SU-DHL-6 (cell line): ENCODE data around the gene SLC9A3.

Experiments used
- EZH2phosphoT487 ChIP-seq: fragments of 200-600 bp; sonication (generic), shearing (Covaris generic); conservative IDR thresholded peaks from 2 replicates; pipeline ENCODE4 v1.6.1; 2018; ENCODE audit warnings: mild to moderate bottlenecking, antibody characterized with exemption, low read length, moderate library complexity, mixed read lengths
- TF ChIP-seq, protein P1 (sequence below): fragments of 200-600 bp; sonication (generic); IDR thresholded peaks from one replicate; pipeline ENCODE4 v1.5.1; 2017; ENCODE audit warnings: antibody characterized with exemption, mild to moderate bottlenecking, low read length, moderate library complexity; ENCODE audit not compliant: insufficient read depth, poor library complexity, severe bottlenecking

GRCh38 chr5:429453-430188 lies 94.6 kb downstream of the SLC9A3 start:
- TF ChIP-seq, protein P1, sequence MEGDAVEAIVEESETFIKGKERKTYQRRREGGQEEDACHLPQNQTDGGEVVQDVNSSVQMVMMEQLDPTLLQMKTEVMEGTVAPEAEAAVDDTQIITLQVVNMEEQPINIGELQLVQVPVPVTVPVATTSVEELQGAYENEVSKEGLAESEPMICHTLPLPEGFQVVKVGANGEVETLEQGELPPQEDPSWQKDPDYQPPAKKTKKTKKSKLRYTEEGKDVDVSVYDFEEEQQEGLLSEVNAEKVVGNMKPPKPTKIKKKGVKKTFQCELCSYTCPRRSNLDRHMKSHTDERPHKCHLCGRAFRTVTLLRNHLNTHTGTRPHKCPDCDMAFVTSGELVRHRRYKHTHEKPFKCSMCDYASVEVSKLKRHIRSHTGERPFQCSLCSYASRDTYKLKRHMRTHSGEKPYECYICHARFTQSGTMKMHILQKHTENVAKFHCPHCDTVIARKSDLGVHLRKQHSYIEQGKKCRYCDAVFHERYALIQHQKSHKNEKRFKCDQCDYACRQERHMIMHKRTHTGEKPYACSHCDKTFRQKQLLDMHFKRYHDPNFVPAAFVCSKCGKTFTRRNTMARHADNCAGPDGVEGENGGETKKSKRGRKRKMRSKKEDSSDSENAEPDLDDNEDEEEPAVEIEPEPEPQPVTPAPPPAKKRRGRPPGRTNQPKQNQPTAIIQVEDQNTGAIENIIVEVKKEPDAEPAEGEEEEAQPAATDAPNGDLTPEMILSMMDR = no peak
- TF ChIP-seq EZH2phosphoT487 = no peak
